Upper lobe of left lung (tissue), 6 donors: ENCODE measurements around the gene FBLIM1. TPM values are rescaled to one million over a fixed set of nuclear protein-coding genes. Genes with fewer than 3 reads are reported as not detected.

Experiments used
- ATAC-seq, 2 donors: fragments of 200-7000 bp; cut with Tn5 transposase; one replicate each; pipeline ENCODE4 v1.9.1; 2022; ENCODE audit warnings: mild to moderate bottlenecking in 2 of 2, moderate library complexity in 2 of 2; ENCODE audit not compliant: low FRiP score in 2 of 2
- DNase-seq, 2 donors: peaks; one replicate each; pipeline ENCODE4 v3.0.0-alpha.2; 2019 to 2020
- H3K27ac ChIP-seq, 4 donors: fragments of 200-600 bp; sonication (generic); one replicate each; pipeline ENCODE4 v1.5.1; 2016 to 2019
- H3K27me3 ChIP-seq, 4 donors: fragments of 200-600 bp; sonication (generic); one replicate each; pipeline ENCODE4 v1.5.1; 2017 to 2019
- H3K36me3 ChIP-seq, 4 donors: fragments of 200-600 bp; sonication (generic); one replicate each; pipeline ENCODE4 v1.5.1; 2016 to 2019
- H3K4me1 ChIP-seq, 4 donors: fragments of 200-600 bp; sonication (generic); one replicate each; pipeline ENCODE4 v1.5.1; 2018 to 2019
- H3K4me3 ChIP-seq, 4 donors: fragments of 200-600 bp; sonication (generic); one replicate each; pipeline ENCODE4 v1.5.1; 2017 to 2019; ENCODE audit warnings: mild to moderate bottlenecking in 2 of 4, moderate library complexity in 1 of 4
- H3K9me3 ChIP-seq, 4 donors: fragments of 200-600 bp; sonication (generic); one replicate each; pipeline ENCODE4 v1.5.1; 2018 to 2019
- EP300 ChIP-seq, 4 donors: sonication (generic); formaldehyde crosslinking; IDR thresholded peaks; one replicate each; pipeline ENCODE4 v1.5.1; 2017; ENCODE audit warnings: antibody characterized with exemption in 4 of 4, control low read depth in 2 of 4
- POLR2A ChIP-seq, 4 donors: fragments of 450-650 bp; IDR thresholded peaks; one replicate each; pipeline ENCODE4 v1.5.1; 2016 to 2017; ENCODE audit warnings: antibody characterized with exemption in 4 of 4, mild to moderate bottlenecking in 2 of 4
- POLR2AphosphoS5 ChIP-seq, 2 donors: sonication (generic); formaldehyde crosslinking; IDR thresholded peaks; one replicate each; pipeline ENCODE4 v1.5.1; 2017; ENCODE audit warnings: antibody characterized with exemption in 2 of 2
- WGBS, 2 donors: methylation state at CpG; one replicate each; pipeline ENCODE4 v1.1.5; 2017 to 2018; 5-methylcytosine and 5-hydroxymethylcytosine counted together
- total RNA-seq, 6 donors: library from RNA; depleted of rRNA in 4 of 6; stranded (reverse); fragments of >200 nt in 4 of 6; gene quantifications; one replicate each; pipeline versions ENCODE4 v1.1.0 to v1.2.1, GENCODE V29; 2016 to 2021
- TF ChIP-seq, protein P1 (sequence below), 6 experiments: fragments of 450-650 bp in 4 of 6; fragments of 200-600 bp in 2 of 6; sonication (generic) in 2 of 6; IDR thresholded peaks; one replicate each; pipeline ENCODE4 v1.5.1; 2016 to 2019; ENCODE audit warnings: antibody characterized with exemption in 6 of 6
- donor health status: DM: no; HTN: no; CAD: no; lungs with moderate emphysema.
- donor health status: DM: no; HTN: yes; CAD: no; lungs with severe emphysema.

Gene FBLIM1
- total RNA-seq, 6 donors from 2014 or later = 11.2 to 51.3 (median 35.1) TPM

DNA sequence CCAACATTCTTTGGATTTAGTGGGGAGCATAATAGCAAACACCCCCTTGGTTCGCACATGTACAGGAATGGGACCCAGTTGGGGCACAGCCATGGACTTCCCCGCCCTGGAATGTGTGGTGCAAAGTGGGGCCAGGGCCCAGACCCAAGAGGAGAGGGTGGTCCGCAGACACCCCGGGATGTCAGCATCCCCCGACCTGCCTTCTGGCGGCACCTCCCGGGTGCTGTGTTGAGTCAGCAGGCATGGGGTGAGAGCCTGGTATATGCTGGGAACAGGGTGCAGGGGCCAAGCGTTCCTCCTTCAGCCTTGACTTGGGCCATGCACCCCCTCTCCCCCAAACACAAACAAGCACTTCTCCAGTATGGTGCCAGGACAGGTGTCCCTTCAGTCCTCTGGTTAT, 27.1 kb downstream of the FBLIM1 start:
- peaks cover 0 to 8% (median 4%) of the 10 kb centered on the region in 4 donors for H3K4me1 ChIP-seq
- TF ChIP-seq POLR2AphosphoS5 (IDR thresholded peaks at IDR 0.05) = no peak
- no peak for TF ChIP-seq EP300 (IDR thresholded peaks at IDR 0.05)
- TF ChIP-seq, protein P1, sequence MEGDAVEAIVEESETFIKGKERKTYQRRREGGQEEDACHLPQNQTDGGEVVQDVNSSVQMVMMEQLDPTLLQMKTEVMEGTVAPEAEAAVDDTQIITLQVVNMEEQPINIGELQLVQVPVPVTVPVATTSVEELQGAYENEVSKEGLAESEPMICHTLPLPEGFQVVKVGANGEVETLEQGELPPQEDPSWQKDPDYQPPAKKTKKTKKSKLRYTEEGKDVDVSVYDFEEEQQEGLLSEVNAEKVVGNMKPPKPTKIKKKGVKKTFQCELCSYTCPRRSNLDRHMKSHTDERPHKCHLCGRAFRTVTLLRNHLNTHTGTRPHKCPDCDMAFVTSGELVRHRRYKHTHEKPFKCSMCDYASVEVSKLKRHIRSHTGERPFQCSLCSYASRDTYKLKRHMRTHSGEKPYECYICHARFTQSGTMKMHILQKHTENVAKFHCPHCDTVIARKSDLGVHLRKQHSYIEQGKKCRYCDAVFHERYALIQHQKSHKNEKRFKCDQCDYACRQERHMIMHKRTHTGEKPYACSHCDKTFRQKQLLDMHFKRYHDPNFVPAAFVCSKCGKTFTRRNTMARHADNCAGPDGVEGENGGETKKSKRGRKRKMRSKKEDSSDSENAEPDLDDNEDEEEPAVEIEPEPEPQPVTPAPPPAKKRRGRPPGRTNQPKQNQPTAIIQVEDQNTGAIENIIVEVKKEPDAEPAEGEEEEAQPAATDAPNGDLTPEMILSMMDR (IDR thresholded peaks at IDR 0.05) = no peak
- TF ChIP-seq POLR2A (IDR thresholded peaks at IDR 0.05) = no peak
- WGBS, 2 donors = 90 to 95% methylated on average over 3 to 8 of the region's 8 CpGs
- H3K9me3 ChIP-seq = no peaks in the 10 kb centered on the region
- no peaks in the 10 kb centered on the region for H3K27me3 ChIP-seq
- DNase-seq = no peak
- no peak overlapping the region for H3K27ac ChIP-seq
- ATAC-seq = no peak
- H3K36me3 ChIP-seq = peaks cover 0 to 15% (median under 1%) of the 10 kb centered on the region in 4 donors
- no peak overlapping the region for H3K4me3 ChIP-seq

DNA sequence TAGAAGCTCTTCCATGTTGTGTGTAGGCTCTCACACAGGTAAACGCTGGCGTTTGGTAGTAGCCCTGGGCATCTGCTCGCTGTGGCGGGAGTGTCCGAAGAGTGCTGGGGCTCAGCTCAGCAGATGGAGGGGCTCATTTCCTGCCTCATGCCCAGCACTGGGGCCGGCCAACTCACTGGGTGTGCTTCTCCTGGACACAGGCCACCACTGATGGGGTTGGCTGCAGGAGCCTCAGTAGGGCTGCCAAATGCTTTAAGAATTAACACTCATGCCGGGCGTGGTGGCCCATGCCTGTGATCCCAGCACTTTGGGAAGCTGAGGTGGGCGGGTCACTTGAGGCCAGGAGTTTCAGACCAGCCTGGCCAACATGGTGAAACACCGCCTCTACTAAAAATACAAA, 28.0 kb downstream of the FBLIM1 start:
- ATAC-seq = peak in 1 of 2 donors; percentile 73
- Histone ChIP-seq H3K4me3 (no peak overlapping the region), H3K27ac (no peak overlapping the region), H3K4me1 (peaks cover 0 to 8% (median 4%) of the 10 kb centered on the region in 4 donors), H3K36me3 (peaks cover 0 to 15% (median 0%) of the 10 kb centered on the region in 4 donors), H3K27me3 (no peaks in the 10 kb centered on the region), H3K9me3 (no peaks in the 10 kb centered on the region)
- WGBS, 2 donors = 62 to 72% methylated on average over 6 to 10 of the region's 10 CpGs
- TF ChIP-seq POLR2A (IDR thresholded peaks at IDR 0.05) = no peak
- TF ChIP-seq POLR2AphosphoS5 (IDR thresholded peaks at IDR 0.05) = no peak
- TF ChIP-seq, protein P1 (IDR thresholded peaks at IDR 0.05) = no peak
- TF ChIP-seq EP300 (IDR thresholded peaks at IDR 0.05) = no peak
- peak in 1 of 2 donors; percentile 31 for DNase-seq

DNA sequence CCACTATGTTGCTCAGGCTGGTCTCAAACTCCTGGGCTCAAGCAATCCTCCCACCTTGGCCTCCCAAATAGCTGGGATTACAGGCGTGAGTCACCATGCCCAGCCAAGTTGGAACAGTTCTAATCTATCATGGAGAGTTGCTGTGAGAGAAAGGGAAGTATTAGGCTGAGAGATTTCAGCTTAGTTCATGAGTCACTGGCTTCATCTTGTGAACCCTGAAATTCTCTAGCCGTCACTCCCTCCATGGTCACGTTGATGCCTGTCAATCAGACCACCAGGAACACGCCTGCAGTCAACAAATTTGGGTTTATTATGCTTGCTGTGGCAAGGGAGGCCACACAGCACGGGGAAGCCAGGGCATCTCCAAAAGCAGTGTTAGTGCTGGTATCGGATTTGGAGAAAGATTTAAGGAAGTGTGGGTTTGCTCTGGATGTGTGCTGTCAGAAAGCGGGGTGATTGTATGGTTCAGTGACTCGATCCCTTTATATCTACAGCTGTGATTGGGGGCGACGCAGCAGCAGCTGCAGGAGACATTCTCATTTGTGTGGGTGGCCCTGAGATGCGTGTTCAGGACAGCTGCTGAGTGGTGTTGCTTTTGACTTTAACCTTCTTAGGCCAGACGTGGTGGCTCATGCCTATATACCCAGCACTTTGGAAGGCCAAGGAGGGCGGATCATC, 30.2 kb downstream of the FBLIM1 start:
- ATAC-seq = peak in 1 of 2 donors; percentile 35
- Histone ChIP-seq H3K27me3 (no peaks in the 10 kb centered on the region), H3K4me1 (peaks cover 3 to 13% (median 8%) of the 10 kb centered on the region in 4 donors), H3K27ac (peak overlapping the region in 1 of 4 donors; percentile 7), H3K4me3 (no peak overlapping the region), H3K36me3 (peaks cover 0 to 7% (median 0%) of the 10 kb centered on the region in 4 donors), H3K9me3 (no peaks in the 10 kb centered on the region)
- DNase-seq = peak in 1 of 2 donors; percentile 38
- 72 to 80% methylated on average over 13 of the region's 13 CpGs for WGBS, 2 donors
- TF ChIP-seq POLR2AphosphoS5 (IDR thresholded peaks at IDR 0.05) = no peak
- TF ChIP-seq EP300 (IDR thresholded peaks at IDR 0.05) = no peak
- peak in 1 of 4 donors; percentile 22 for TF ChIP-seq POLR2A (IDR thresholded peaks at IDR 0.05)
- TF ChIP-seq, protein P1 (IDR thresholded peaks at IDR 0.05) = no peak

DNA sequence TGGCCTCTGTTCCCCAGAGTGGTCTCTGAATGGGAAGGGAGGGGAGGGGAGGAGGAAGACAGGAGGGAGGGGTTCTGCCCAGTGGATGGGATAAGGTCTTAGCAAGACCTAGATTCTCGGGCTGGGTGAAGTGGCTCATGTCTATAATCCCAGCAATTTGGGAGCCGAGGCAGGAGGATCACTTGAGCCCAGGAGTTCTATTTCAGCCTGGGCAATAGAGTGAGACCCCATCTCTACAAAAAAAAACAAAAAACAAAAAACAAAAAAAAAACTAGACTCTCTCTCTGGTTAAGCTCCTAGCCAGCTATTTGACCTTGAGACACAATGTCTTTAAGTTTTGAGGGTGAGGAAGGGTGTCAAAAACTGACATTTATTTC, 37.5 kb downstream of the FBLIM1 start:
- H3K4me1 ChIP-seq = peaks cover 30 to 42% (median 33%) of the 10 kb centered on the region in 4 donors
- DNase-seq (no peak), ATAC-seq (no peak)
- no peaks in the 10 kb centered on the region for H3K36me3 ChIP-seq
- 97 to 100% methylated on average over 2 of the region's 2 CpGs for WGBS, 2 donors
- TF ChIP-seq POLR2AphosphoS5 (IDR thresholded peaks at IDR 0.05) = no peak
- no peak for TF ChIP-seq POLR2A (IDR thresholded peaks at IDR 0.05)
- no peak for TF ChIP-seq EP300 (IDR thresholded peaks at IDR 0.05)
- TF ChIP-seq, protein P1 (IDR thresholded peaks at IDR 0.05) = no peak
- H3K27ac ChIP-seq = peak overlapping the region in 1 of 4 donors; percentile 47
- no peak overlapping the region for H3K4me3 ChIP-seq
- H3K27me3 ChIP-seq = no peaks in the 10 kb centered on the region
- H3K9me3 ChIP-seq = no peaks in the 10 kb centered on the region
